Posterior vena cava (tissue), 2 donors: ENCODE data around the gene LRCOL1. TPM values are rescaled to one million over a fixed set of nuclear protein-coding genes. Genes with fewer than 3 reads are reported as not detected.

ENCODE experiments used
- DNase-seq: peaks from one replicate; pipeline ENCODE4 v3.0.0-alpha.2; 2020; ENCODE audit warnings: low spot score
- intact Hi-C, 2 donors: fragments of 100-400 bp; cut with DNase I; formaldehyde crosslinking; loops; one replicate each; pipeline versions ENCODE4 v1.14.1 to v1.14.2; 2022 to 2023
- total RNA-seq, 2 donors: library from RNA; stranded (reverse); fragmentation: NEBNext Ultra II Directional; extraction: Animal tissue kit (Norgen Biotek cat#: 25700); gene quantifications; one replicate each; pipeline ENCODE4 v1.2.1, GENCODE V29; 2021
- donor health status: DM: yes; HTN: yes; CAD: no.
- donor health status: DM: yes; HTN: yes; CAD: no.

LRCOL1 gene
- total RNA-seq, 2 donors from 2014 or later: 0.62 to 0.65 TPM

DNA sequence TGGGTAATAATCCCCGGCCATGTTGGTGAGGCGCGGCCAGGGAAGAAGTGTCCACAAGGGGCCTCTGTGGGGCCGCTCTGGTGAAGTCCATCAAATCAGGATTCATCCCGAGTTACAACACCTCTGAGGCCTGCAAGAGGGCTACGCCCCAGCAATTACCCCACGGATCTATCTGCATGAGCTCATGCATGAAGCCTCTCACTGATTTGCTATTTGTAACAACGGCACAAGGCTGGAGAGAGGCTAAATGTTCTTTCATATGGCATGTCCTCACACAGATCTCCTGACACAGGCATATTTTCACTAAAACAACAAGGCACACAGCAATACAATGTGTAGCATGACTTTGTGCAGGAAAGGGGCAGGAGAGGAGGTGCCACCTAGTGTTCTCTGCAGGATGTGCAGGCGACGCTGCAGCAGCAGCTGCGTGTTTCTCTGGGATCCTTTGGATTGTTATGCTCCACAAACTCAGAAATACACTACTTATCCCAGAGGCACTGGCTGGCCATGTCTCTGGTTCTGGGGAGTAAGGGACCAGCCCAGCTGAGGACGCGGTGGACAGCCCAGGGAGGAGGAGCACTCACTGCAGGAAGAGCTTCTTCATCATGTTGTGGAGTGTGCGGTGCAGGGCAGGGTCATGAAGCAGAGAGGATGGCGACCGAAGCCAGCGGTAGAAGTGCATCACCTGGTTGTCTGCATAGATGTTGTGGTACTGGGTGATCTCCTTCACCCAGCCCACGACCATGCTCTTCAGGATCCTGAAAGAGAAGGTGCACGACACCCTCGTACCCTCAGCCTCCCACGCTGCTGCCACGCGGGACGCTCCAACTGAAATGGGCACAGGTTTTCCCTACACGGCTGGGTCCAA is 28.4 kb upstream of the LRCOL1 start:
- DNase-seq: peak; percentile 64
- intact Hi-C loops: loop anchor here in 1 of 2 donors (10.0 kb wide), 1 partner anchor 1974 kb away; no protein-coding TSS in a partner anchor

DNA sequence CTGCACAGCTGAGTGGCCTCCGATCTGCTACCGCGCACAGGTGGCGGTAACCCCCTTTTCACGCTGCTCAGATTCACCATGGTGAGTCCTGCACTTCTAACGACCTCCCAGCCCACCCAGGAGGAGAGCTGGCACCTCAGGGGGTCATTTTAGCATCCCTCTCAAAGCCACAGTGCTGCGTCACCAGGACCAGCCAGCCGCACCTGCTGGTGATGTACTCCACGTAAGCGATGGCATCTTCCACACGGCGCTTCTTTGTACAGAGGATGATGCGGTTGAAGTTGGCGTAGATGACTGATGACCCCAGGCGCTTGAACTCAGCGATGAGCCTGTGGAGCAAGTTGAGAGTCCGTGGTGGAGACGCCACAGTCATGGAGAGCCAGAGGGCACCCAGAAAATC is 27.4 kb upstream of the LRCOL1 start:
- intact Hi-C loops: loop anchor here in 1 of 2 donors (10.0 kb wide), 1 partner anchor 1973 kb away; no protein-coding TSS in a partner anchor
- DNase-seq: no peak

DNA sequence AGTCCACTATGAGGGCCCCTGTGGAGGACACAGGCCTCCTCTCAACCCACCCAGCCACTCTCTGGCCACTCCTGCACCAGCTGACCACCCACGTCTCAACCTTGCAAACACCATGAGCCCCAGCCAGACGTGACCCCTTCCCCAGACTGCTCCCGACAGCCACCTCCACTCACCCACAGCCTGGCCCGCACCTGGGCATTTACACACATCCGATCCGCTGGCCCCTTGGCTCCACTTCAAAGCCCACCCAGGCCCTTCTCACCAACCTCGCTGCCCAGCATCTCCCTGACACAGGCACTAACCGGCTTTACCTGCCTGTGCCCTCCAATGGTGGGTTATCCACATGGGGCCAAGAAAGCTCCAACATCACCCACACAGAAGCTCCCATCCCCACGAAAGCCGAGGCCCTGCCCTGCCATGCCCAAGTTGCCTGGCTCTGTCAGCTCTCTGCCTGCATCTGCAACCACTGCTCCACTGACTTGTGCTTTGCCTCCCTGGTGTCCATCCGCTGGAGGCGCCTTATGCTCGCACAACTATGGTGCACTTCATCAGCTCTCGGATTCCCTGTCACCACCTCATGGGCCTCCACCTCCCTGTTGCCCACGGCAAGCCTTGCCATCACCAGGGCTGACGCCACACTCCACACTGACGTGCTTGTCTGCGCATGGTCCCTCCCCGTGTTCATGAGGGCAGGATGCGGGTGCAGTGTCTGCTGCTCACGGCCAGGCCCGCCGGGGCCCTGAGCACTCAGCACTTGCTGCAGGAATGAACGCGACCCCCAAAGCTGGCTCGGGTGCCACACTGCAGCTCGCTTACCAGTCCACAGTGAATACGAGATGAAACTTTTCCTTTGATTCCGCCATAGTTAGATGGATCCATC is 24.9 kb upstream of the LRCOL1 start:
- peak; percentile 67 for DNase-seq
- intact Hi-C loops: loop anchor here in 1 of 2 donors (10.0 kb wide), 1 partner anchor 1971 kb away; no protein-coding TSS in a partner anchor

DNA sequence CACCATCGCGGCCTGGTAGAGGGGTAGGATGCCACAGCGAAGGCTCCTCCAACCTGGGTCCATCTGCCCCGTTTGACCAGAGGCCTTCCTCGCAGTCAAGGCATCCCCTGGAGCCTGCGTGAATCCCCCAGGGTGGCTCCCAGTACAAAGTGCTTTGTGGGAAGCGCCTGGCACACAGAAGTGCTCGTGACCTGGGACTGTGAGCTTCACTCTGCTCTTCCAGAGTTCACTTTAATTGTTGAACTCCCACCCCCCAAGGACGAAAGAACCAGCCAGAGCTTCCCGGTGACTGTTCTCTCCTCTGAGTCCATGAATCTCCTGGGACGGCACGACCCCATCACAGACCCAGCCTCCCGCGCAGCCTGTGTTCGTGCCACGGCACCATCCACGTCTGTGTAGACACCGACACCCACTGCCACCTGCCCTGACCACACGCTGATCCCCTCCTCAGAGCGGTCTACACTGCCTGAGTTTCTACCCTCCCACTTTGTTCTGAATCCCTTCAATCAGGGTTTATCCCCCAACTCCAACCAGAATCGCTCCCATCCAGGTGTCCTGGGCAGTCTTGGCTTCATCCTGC is 24.1 kb upstream of the LRCOL1 start:
- intact Hi-C loops: loop anchor here in 1 of 2 donors (10.0 kb wide), 1 partner anchor 1970 kb away; no protein-coding TSS in a partner anchor
- DNase-seq: peak; percentile 63

DNA sequence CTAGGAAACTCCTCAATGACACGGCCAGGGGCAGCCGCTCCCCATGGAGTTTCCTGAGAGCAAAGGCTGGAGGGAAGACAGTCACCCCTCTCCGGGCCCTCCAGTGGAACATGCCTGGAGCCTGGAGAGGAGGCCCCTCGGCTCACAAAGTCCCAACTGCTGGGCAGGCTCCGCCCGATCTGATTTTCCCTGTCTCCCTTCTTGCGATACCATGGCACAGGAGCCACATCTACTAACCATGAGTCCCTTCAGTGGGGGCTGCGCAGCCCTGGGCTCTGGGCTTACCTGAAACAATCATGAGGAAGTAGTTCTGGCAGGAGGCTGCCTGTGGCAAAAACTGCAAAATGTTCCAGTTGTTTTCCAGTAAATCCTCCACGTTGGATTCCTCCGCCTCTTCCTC is 23.5 kb upstream of the LRCOL1 start:
- peak; percentile 70 for DNase-seq
- intact Hi-C loops: loop anchor here in 1 of 2 donors (10.0 kb wide), 1 partner anchor 1969 kb away; no protein-coding TSS in a partner anchor

DNA sequence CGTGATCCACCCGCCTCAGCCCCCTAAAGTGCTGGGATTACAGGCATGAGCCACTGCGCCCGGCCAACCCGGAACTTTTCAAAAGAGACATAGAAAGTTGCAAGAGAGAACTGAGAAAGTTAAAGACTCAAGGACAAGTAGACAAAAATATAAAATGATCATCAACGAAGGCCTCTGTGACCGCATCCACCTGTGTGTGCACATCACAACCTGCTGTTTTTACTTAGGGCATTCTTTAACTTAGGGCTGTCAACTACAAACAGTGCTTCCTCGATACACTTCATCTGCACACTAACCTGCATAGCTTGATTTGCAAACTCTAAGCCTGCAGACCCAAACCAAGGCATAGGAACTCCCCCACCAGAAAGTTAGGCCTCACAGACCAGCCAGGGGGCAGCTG is 23.0 kb upstream of the LRCOL1 start:
- peak; percentile 19 for DNase-seq
- intact Hi-C loops: loop anchor here in 1 of 2 donors (10.0 kb wide), 1 partner anchor 1969 kb away; no protein-coding TSS in a partner anchor

DNA sequence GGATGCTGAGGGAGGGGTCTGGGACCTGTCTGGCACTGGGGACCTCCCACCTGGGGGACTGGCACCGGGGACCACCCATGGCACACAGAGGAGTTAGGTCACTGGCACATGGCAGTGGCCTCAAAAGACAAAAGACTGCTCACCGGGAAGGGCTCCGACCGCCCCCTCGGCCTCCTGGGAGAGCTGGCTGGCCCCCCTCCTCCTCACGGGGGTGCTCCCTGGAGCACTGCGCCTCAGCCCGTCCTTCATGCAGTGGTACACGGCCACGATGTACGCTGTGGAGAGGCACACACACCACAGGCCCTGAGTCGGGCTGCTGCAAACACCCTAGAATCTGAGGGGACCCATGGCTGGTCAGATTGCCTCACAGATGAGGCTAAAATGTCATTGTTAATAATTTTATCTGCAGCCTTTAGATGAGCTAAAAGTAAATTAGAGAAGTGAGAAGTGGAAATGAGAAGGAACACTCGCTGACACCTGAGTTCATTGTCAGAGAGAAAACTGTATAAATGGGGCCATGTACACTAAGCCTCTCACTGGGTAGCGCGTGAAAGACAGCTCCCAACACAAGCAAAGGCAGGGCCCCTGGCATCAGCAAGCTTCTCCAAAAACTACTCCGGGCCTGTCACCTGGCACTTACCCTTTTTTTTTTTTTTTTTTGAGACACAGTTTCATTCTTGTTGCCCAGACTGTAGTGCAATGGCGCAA is 22.3 kb upstream of the LRCOL1 start:
- DNase-seq: peak; percentile 68
- intact Hi-C loops: loop anchor here in 1 of 2 donors (10.0 kb wide), 1 partner anchor 1968 kb away; no protein-coding TSS in a partner anchor

DNA sequence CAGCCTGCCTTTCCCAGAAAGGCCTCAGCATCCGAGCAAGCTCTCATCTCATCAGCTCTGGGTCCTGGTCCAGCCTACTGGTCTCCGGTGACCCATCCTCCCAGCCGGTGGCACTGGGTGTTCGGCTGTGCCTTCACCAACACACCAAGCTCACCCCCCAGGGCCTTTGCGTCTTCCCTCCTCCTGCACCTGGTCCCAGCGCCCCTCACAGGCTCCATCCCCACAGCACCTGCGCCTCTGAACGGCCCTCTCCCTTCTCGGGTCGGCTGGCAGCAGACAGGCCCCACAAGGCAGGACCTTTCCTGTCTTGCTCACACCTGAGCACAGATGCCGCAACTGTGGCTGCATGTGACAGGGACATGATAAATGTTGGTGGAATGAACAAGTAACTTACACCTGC is 21.3 kb upstream of the LRCOL1 start:
- intact Hi-C loops: loop anchor here in 1 of 2 donors (10.0 kb wide), 1 partner anchor 1967 kb away; no protein-coding TSS in a partner anchor
- DNase-seq: peak; percentile 73

DNA sequence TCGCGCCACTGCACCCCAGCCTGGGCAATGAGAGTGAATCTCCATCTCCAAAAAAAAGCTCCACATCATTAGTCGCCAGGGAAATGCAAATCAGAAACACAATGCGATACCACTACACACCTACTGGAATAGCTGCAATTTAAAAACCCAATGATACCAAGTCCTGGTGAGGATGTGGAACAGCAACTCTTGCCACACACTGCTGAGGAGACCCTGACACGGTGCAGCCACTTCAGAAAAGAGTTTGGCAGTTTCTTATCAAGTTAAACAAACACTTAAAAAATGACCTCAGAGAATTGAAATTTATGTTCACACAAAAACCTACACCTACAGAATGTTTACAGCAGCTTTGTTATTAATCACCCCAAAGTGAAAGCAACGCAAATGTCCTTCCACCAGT is 20.3 kb upstream of the LRCOL1 start:
- intact Hi-C loops: loop anchor here in 1 of 2 donors (10.0 kb wide), 1 partner anchor 1966 kb away; no protein-coding TSS in a partner anchor
- DNase-seq: no peak

DNA sequence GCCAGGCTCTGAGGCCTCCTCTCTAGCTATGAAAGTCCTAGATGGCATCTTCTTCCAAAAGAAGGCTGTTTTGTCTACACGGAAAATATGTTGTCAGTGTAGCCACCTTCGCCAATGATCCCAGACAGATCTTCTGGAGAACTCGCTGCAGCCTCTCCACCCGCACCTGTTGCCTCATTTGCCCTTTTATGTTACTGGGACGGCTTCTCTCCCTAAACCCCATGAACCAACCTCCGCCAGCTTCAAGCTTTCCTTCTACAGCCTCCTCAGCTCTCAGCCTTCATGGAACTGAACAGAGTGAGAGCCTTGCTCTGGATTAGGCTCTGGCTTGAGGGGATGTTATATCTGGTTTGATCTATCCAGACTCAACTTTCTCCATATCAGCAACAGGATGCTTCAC is 18.9 kb upstream of the LRCOL1 start:
- DNase-seq: peak; percentile 6
- intact Hi-C loops: no loop called here

DNA sequence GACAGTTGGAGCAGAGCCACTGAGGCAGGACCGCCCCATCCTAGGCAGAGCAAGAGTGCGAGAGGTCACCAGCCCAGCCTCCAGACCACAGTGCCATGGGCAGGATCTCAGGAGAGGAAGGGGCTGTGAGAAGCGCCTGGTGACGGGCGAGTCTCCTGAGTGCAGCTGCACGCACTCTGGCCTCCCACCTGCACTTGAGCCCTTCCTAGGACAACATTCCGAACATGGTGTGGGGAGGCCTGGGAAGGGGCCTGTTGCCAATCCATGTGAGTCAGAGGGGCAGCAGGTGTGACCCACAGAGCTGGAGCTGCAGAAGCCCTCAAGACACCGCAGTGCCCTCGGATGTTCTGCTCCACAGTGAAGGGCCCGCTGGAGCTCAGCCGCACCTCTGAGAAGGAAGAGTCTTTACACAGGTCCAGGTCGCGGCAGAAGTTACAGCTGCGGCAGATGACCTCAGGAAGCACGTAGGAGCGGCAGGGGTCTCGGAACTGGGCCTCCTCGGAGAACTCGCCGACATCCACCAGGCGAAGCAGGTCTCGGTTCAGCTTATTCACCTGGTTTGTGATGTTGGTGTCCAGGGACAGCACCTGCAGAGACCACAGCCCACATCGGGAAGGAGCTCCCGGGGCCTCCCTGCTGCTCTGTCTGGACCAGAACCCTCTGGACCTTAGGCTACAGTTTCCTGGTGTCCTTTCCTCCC is 15.5 kb upstream of the LRCOL1 start:
- no peak for DNase-seq
- intact Hi-C loops: no loop called here

DNA sequence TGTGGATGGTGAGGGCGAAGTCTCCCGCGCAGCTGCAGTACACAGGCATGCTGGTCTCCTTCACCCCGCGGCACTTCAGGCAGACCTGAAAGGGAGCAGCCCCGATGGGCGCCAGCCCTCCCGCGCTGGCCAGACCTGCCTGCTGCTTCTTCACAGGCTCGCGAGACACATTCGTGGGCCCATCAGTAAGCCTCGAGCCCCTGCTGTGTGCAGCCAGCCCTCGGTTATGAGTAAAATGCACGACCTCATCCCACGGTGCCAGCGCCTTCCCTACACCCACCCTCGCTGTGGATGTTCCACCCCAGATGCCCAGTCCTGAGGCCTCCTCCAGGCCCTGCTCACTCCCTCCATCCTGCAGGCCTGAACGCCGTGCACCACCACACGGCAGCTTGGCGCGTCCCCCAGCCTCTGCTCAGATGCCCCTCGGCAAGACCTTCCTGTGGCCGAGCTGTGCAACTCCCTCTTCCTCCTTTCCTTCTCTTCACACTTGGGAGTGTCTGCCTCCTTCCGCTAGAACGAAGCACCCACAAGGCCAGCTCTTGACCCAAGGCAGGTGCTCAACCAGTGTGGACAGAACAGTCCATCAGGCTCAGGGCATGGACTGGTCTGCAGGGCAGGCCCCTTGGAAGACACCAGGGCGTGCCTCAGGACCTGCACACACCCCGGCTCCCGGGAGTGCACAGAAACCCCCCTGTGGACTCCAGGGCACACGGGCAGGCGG is 14.7 kb upstream of the LRCOL1 start:
- DNase-seq: no peak
- intact Hi-C loops: no loop called here

DNA sequence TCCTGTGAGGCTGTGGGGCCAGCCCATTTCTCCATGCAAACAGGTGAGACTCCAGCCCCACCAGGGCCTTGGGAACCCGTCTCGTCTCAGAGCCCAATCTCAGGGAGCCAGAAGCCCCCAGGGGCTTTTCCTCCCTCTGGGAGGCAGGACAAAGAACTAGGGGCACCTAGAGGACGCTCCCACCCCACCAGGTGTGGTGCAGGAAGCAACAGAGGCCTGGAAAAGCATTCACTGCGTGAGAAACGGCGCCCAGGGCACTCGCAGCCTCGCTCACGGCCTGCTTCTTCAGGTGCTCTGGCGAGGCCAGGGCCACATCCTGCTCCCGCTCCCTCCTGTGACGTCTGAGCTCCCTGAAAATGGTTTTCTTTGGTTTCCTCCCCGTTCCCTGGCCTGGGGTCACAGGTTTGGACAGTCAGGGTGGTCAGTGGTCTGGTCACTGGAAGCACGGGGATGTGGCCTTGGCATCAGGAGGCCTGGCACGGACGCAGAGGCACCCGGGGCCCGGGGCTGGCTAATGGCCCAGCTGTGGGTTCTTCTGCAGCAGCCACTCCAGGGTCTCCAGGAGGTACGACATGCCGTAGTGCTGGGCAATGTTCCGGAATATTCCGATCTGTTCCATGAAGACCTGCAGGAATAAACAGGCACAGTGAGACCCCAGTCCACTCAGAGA is 13.9 kb upstream of the LRCOL1 start:
- intact Hi-C loops: no loop called here
- no peak for DNase-seq

DNA sequence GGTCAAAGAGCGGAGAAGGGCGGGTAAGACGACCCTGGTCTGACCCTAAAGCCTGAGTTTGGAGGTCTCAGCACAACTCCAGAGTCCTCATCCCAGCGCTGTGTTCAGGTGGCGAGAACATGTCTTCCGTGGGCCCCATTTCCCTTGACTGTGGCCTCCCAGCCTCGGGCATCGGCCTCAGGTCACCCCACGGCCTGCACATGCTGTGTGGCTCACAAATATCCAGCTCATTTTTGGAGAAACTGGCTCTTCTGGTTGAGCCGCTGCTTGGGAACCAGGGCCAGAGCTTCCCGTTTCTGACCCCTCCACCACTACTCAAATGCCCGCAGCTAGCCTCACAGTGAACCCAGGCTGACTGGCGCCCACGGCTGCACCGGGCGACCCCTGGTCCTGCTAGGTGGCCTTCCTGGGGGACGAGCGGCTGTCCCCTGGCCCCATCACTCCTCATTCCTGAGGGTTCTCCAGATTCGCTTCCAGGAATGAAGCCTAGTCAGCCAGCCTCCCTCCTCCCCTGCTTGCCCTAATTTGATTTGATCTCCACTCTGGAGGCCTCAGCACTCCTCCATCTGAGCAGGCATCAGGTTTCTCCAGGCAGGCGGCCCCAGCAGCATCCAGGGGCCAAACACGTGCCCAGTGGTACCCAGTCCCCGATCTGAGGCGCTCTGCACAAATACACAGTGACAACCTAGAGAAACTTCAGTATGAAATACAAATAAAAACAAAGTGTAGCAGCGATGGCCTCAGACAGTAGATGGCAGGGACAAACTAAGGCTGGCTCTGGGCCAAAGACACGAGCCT is 12.9 kb upstream of the LRCOL1 start:
- DNase-seq: no peak
- intact Hi-C loops: no loop called here

DNA sequence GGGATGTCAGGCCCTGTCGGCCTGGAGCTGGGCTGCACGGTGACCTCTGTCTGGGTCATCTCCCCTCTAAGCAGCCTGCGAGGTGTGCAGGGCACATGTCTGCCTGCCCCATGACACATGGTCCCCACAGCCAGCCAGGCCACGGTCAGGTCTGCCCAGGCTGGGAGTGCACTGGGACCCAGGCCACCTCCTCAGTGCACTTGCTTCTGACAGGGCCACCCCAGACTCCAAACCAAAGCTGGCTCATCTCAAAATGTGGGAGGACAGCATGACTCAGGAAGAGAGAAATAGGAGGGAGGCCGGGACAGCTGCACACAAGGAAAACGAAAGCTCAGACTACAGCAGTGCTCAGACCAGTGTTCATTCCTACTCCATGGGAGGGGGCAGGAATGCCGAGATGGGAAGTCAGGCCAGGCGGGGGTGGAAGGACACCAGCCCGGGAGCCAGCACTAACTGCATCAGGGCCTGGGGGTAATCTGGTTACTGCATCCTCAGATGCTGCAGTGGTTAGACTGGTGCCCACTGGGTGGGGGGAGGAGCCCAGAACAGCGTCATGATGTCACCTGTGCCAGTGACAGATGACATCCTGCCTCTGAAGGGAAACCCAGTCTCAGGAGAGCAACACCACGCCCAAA is 12.2 kb upstream of the LRCOL1 start:
- DNase-seq: no peak
- intact Hi-C loops: no loop called here
